ENCODE results near the gene SYTL5.
"Not testable (repeated sequence)": the region's sequence is repeated elsewhere in the genome, so short reads cannot be mapped to it uniquely, and the experiment has no call there.

The SYTL5 gene

DNA sequence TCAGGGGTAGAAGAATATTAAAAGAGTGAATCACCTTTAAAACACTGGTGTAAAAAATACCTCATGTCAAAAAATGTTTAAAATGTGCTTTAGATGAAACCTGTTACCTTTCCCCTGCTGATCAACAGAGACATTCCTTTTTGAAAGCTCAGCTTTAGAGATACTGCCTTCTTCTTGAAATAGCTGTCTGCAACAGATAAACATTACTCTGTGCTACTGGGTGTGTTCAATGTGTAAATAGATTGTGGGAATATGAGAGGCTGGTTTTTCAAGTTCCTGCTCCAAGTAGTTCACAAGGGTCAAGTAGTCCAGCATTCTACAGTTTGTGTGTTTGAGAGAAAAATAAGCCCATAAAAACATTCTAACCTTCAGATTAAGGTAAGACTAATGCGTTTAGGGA is at the start of gene SYTL5:
Gene SYTL5, plus strand, starts transcription at position 263 of the 400 bp plus-strand sequence. CDS start 27,337 bp downstream, outside the sequence.
- DNase-seq = no peak

DNA sequence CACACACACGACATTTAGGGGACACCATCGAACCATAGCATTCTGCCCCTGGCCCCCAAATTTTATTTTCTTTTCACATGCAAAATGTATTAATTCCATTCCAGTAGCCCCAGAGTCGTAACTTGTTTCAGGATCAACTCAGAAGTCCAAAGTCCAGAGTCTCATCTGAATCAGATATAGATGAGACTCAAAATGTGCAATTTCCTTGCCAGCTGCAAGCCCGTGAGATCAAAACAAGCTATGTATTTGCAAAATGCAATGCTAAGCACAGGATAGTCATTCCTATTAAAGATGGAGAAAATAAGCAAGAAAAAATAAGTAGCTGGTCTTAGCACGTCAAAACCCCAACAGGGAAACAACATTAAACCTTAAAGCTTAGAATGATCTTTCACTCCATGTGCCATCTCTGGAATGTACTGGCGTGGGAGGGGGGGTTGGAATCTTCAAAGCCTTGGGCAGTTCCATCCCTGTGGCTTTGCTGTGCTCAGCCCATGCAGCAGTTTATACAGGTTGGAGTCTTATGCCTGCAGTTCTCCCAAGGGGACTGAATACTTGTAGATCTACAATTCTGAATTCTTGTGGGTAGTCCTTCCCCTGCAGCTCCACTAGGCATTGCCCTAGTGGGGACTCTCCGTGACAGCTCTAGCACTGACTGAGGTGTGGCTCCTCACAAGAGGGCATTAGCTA is 47.7 kb upstream of the SYTL5 start:
- no peak for DNase-seq

DNA sequence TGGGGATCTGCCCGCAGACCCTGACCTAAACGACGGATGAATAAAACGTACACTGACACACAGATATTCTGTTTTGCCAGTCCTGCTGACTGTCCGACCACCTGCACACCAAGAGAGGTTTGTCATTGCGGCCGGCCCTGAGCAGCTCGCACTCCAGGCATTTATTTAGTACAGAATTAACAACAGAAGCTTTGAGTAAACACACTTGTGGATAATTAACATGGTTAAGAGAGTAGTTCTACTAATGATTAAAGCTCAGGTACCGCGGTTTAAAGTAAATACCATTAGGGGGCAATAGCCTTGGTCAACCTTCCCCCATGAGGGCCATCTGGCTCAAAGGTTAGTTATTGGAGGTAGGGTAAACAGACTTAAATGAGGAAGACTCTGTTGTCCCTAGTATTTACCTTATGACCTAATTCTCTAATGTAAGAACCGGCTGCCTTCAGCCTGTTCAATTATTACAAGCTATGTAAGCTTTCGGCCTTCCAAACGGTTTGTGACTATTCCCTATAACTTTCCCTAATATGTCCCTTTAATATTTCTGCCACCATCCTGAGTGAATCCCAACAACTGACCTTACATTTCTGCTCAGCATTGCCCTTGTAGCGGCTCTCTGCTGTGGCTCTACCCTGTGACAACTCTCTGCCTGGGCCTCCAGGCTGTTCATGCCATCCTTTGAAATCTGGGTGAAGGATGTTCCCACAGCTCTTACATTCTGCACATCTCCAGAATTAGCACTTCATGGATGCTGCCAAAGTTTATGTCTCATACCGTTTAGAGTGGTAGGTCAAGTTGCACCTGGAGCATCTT is 46.9 kb upstream of the SYTL5 start:
- no peak for DNase-seq

DNA sequence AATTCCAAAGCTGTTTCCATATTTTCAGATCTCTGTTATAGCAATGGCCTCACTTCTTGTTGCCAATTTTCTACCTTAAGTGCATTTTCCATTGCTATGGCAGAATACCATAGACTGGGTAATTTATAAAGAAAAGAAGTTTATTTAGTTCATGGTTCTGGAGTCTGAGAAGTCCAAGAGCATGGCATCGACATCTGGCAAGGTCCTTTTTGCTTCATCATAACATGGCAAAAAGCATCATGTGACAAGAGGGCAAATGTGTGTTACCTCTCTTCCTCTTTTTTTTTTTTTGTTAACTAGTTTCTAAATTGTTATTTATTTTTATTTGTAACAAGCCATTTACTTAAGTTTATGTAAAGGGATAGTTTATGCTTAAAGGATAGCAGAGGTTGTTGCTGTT is 45.2 kb upstream of the SYTL5 start:
- DNase-seq = no peak

DNA sequence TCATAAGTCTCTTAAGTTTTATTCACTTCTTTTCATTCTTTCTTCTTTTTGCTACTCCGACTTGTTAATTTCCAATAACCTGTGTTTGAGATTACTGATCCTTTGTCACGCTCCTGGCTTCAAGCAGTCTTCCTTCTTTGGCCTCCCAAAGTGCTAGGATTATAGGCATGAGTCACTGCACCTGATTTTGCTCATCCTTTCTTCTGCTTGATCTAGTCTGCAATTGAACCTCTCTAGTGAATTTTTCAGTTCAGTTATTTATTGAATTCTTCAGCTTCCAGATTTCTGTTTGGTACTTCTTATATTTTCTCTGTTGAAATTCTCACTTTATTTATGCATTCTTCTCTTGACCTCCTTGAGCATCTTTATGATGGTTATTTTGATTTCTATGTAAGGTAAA is 38.6 kb upstream of the SYTL5 start:
- DNase-seq = no peak

DNA sequence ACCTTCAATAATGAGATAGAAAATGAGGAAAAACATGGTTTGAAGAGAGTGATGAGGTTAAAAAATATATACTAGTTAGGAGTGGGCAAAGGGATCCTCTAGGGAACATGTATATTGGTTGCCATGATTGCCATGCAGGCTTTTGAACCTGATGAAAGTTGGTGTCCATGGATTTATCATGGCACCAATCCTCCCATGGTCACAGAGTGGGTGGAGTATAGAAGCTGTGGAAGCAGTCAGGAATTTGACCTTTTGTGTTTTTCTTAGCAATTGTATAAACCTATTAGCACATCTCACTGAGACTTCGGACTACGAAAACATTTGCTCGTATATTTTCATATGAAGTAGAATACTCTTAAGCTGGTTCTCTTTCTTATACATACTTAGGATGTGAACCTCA is 30.9 kb upstream of the SYTL5 start:
- no peak for DNase-seq

DNA sequence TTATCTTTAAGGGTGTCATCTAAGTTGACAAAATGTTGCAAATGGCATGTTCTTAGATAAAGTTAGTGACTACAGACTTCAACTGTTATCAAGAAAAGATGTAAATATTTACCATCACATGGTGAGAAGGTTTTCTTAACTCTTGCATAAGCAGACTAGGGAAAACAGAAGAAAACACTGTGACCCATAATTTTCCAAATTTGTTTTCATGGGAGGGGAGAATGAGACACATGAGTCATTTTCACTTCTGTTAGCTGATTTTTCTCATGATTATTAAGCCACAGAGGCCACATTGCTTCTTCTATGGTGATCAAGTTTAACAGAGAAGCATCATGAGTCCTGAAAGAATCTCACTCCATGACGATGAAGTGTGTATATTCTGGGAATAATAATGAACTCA is 30.2 kb upstream of the SYTL5 start:
- no peak for DNase-seq

DNA sequence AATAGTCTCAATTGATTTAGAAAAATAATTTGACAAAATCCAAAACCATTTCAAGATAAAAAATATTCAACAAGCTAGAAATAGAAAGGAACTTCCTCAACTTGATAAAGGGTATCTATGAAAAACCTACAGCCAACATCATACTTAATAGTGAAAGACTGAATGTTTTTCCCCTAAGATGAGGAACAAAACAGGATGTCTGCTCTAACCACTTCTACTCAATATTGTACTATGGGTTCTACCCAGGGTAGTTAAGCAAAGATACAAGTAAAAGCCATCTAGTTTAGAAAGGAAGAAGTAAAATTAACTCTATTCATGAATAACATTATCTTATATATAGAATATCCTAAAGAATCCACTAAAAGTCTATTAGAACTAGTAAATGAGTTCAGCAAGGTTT is 21.5 kb upstream of the SYTL5 start:
- no peak for DNase-seq

DNA sequence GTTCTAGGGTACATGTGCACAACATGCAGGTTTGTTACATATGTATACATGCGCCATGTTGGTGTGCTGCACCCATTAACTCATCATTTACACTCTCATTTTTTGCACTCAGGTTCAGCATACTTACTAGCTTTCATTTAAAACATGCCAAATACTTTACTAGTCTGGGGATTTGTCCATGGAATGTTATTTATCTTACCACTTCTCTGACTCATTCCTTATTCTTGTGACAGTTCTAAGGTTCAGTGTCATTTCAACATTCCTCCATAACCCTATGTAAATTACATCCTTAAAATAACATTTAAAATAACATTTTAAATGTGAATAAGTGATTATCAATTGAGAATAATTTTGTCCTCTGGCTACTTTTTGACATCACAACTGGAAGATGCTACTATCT is 19.5 kb upstream of the SYTL5 start:
- no peak for DNase-seq

DNA sequence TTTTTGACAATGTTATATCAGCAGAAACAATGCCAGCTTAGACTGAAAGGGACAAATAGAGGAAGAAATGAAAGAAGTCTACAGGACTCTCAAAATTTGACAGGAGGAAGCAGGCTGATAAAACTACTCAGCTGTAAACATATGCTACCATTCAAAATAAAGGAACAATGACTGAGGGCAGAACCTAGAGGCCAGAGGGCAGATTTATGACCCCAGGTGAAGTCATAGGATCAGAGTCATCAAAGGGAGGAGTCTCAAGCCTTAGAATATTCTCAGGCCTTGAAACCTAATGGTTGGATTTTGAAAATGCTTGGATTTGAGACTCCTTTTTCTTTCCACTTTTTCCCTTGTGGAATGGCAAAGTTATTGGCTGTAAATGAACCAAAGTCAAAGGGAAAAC is 17.0 kb upstream of the SYTL5 start:
- no peak for DNase-seq

DNA sequence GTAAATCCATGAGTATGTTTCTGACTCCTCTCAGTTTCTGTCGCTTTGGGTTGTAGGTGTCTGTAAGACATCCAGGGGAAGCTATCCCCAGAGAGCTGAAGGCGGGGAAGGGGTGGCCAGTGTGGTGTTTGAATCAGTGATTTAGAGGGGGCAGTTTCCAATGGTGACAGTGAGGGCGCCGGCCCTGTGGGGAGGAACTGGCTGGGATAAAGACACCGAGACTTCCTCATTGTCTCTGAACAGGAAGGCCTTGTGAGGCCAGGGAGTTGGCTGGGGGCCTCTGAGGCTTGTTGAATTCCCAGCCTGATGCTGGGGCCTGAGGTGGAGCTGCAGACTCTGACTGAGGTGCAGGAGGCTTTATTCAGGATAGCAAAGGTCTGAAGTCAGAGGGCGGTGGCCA is 15.1 kb upstream of the SYTL5 start:
- not testable (repeated sequence) for DNase-seq

DNA sequence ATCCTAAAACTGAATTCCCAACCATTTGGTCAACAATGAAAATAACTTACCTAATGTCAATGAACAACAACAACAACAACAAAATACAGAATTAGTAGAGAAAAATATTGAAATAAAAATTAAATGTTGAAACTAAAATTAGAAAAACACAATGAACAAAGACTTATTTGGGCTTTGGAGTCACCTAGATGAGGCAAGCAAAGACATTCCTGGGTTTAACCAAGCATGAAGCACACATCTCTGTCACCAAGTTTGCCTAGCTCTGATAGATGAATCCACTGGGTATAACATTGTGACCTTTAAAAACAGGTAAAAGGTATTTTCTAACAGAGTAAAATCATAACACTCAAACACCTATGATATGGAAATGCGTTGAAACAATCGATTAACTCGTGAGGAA is 13.2 kb upstream of the SYTL5 start:
- no peak for DNase-seq

DNA sequence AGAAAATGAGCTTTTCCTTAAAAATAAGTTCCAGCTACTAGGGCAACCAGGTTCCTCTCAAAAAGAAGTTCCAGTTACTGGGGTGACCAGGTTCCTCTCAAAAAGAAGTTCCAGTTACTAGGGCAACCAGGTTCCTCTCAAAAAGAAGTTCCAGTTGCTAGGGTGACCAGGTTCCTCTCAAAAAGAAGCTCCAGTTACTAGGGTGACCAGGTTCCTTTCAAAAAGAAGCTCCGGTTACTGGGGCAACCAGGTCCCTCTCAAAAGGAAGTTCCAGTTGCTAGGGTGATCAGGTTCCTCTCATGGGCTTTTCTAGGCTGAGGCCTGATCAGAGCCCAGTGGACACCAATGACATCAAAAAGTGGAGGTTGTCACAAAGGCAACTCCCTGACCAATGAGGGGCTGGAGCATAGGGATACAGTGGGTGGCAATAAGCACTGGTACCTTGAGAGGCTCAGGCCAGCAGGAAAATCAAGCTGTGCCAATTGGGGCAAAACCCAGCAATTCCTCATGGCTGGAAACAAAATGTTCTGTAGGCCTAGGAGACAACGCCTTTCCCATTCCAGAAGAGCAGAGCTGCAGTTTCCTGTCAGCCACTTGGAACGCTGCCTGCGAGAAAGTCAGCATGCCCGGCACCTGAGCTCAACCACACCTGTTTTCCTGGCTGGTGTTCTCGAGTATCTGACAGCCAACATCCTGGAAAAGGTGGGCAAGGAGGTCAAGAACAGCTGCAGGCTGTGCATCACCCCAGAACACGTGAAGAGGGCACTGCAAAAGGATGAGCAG is 12.3 kb upstream of the SYTL5 start:
- no peak for DNase-seq

DNA sequence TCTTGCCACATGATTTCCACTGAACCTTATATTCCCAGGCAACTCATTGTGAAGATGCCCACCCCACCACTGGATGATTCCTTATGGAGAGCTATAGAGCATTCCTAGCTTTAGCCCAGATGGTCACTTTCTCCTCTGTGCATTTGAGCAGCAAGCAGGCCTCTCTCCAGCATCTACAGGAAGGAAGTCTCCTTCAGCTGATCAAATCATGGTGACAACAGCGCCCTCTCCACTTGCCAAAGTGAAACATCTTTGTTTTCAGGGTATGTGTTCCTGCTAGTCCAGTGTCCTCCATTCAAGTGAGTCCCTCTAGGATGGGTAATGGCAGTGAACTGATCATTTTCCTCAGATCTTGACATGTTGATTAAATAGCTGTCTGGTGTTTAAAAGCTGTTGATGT is 10.9 kb upstream of the SYTL5 start:
- no peak for DNase-seq

DNA sequence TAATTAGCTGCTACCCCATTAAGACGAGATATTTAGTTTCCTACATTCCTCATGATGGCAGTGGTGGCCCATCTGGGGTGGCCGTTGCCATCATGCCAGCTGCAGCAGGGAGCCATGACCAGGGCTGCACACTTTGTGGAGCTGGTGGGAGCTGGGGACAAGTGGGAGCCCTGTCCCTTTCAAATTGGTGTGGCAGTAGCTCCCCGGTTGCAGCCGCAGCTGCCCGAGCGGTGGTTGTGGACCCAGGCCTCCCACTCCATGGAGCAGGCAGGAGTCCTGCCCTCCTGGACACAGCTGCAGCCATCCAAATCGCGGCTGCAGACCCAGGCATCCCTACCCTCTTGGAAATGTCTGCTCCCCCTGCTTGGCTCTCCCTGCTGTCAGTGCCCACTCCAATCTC is 9.3 kb upstream of the SYTL5 start:
- no peak for DNase-seq

DNA sequence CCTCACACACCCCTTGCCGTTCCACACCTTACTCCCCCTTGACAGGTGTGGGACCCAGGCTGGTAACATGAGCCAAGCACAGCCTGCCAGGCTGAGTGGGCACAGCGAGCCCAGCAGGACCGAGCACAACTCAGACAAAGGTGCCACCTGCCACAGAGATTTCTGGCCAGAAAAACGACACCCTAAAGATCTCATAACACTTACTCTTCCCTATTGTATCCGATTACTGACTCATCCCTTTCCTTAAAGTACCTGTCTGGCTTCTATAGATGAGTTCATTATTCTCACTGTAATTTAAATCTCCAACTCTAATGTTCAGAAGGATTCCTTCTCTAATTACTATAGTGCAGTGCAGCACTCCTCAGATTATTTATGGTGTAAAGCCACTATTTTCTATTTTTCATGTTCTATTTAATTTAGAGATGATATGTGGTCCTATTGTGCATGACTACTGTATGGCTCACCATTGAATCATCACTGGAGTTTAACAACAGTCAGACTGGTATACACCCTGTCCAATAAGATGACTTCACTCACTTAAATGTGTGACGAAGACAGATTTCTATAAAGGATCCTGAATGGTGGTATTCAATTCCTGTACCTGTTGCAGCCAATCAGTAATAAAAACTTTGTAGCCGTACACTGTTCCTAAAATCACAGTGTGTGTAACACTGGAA is 7.6 kb upstream of the SYTL5 start:
- DNase-seq = no peak

DNA sequence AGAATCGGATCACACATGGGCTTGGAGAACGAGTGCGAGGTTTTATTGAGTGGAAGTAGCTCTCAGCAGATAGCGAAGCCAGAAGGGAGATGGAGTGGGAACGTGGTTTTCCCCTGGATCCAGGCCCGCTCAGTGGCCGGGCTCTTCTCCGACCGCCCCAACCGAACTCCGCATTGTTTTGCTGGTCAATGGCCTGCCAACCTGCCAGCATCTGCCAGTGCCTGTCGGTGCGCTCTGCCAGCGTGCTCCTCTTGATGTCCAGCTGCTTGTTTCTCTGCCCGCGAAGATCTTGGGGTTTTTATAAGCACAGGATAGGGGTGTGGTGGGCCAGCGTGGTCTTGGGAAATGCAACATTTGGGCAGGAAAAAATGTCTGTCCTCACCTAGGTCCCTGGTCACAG is 5.6 kb upstream of the SYTL5 start:
- DNase-seq = no peak

DNA sequence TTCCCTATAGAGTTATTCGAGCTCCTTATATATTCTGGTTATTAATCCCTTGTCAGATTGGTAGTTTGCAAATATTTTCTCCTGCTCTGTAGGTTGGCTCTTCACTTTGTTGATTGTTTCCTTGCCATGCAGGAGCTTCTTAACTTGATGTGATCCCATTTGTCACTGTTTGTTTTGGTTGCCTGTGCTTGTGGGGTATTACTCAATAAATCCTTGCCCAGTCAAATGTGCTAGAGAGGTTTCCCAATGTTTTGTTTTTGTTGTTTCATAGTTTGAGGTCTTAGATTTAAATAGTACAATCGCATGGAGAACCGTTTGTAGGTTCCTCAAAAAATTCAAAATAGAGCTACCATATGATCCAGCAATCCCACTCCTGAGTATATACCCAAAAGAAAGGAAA is 2.3 kb upstream of the SYTL5 start:
- no peak for DNase-seq

DNA sequence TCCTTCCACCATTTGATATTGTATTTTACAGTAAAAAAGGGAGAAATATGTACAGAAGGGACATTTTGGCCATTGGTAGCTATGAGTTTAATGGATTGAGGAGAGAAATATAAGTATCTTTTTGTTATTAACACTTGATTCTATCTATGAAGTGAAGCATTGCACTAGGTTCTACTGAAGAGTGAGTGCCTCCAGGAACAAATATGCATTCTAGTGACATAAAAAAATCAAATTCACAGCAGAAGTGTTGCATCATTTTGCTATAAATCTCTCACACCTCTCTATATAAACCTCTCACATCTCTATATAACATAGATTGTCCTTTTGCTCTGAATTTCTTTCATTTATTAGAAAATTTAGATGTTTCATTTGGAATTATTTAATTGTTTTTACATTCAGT is 425 bp downstream of the SYTL5 start:
- no peak for DNase-seq

DNA sequence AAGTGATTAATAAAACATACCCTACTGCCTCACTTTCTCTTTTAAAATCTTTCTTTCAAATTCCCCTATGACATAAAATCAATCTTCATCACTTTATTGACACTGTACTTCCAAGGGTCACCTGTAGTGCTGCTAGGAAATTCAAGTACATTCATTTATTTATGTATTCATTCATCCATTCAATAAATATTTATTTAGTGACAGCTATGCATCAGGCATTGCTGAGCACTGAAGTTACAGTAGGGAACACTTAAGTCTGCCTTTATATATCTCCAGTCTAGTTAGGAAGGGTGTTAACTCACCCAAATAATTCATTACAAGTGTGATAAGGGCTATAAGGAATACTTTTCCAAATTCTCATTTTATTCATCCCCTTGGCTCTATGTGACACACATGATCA is 2.3 kb downstream of the SYTL5 start:
- no peak for DNase-seq

DNA sequence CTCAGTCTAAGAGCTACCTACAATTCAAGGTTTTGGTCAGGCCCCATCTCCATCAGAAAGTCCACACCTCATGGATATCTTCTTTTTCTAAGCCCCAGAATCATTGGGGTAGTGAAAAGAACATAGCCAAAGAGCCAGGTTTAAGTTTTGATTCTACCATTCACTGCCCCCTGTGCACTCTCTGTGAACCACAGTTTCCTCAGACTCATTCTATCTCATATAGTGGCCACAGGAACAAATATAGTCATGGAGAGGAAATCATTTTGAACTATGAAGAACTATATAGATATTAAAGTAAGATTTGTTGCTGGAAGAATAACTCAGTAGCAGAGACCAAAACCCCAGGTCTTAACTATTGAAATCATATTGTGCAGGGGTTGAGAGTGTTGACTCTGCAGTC is 3.3 kb downstream of the SYTL5 start:
- DNase-seq = no peak

DNA sequence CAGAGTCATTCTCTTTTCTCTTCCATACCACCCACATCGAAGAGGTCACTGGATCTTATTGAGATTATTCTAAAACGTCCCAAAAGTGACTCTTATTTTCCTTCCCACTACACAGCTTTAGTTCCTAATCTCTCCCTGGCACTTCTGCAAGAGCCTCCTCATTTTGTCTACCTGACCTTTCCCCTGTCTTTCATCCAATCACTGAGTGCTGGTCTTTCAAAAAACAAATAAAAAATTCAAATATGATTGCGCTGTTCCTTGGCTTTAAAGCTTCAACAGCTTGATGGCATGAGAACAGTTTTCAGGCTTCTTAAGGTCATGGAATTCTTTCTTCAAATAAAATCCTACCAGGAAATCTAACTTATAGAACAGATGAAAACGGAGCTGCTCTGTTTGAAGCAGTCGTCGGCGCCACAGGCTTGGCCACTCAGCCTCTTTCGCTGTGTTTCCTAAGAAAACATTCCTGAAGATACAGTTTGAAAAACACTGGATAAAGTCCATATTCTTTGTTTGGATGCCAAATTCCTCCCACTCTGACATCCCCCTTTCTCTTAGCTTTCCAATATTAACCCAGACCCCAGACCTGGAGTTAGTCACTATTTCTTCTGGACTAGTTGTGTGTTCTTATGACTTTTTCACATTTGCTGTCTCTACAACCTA is 12.5 kb downstream of the SYTL5 start:
- DNase-seq = no peak

DNA sequence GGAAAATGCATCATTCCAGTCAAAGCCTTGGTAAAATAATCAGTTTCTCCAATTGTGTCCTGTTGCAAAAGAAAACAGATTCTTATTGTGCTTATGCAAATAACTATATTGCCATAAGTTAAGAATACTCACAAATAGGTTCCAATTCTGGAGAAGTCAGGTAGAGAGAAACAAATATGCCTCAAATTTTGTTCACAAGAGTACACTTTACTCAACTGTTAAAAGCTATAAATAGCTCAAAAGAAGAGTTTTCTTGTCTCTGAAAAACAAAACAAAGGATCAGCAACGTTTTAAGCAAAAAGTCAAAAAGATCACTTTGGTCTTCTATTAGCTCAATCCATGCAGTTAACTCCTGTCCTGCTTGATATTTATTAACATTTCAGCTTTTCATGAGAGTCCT is 21.9 kb downstream of the SYTL5 start:
- DNase-seq = no peak
